ENCODE measurements around the gene CUL4B. TPM values are rescaled to one million over a fixed set of nuclear protein-coding genes. Genes with fewer than 3 reads are reported as not detected.

The CUL4B gene
- total RNA-seq, 1 experiment from 2014 or later: 99.8 TPM

DNA sequence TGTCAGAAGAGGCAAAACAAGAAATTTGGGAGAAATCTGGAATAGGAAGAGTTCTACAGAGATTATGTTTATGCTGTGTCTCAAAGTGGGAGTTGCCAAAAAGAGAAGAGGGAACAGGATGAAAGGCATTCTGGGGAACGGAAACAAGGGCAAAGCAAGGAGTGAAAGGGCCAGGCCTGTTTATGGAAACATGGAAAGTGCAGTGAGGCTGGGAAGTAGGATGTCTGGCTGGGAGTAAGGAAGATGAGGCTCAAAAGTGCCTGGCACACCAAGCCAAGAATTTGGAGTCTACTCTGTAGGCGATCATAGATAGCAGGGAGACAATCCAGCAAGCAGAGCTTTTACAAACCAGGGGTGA, 1.8 kb upstream of the CUL4B start:
- in situ Hi-C loops (cut with HindIII; ENCODE audit: low pct_unique_long_range_greater_than_20kb, low sequenced_read_pairs): no loop called here
- CTCF ChIA-PET: no interaction called here
- TF ChIP-seq SIN3A (IDR thresholded peaks at IDR 0.05; ENCODE audit: borderline replicate concordance, insufficient read depth, low read depth, low read length) (no peak), TCF7L2 (IDR thresholded peaks at IDR 0.05; ENCODE audit: low read depth, low read length) (no peak), POLR2AphosphoS5 (IDR thresholded peaks at IDR 0.05; ENCODE audit: low read depth, low read length) (no peak)
- TF ChIP-seq, protein P1, sequence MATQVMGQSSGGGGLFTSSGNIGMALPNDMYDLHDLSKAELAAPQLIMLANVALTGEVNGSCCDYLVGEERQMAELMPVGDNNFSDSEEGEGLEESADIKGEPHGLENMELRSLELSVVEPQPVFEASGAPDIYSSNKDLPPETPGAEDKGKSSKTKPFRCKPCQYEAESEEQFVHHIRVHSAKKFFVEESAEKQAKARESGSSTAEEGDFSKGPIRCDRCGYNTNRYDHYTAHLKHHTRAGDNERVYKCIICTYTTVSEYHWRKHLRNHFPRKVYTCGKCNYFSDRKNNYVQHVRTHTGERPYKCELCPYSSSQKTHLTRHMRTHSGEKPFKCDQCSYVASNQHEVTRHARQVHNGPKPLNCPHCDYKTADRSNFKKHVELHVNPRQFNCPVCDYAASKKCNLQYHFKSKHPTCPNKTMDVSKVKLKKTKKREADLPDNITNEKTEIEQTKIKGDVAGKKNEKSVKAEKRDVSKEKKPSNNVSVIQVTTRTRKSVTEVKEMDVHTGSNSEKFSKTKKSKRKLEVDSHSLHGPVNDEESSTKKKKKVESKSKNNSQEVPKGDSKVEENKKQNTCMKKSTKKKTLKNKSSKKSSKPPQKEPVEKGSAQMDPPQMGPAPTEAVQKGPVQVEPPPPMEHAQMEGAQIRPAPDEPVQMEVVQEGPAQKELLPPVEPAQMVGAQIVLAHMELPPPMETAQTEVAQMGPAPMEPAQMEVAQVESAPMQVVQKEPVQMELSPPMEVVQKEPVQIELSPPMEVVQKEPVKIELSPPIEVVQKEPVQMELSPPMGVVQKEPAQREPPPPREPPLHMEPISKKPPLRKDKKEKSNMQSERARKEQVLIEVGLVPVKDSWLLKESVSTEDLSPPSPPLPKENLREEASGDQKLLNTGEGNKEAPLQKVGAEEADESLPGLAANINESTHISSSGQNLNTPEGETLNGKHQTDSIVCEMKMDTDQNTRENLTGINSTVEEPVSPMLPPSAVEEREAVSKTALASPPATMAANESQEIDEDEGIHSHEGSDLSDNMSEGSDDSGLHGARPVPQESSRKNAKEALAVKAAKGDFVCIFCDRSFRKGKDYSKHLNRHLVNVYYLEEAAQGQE (IDR thresholded peaks at IDR 0.05; ENCODE audit: insufficient read depth in 1 of 2, low read depth in 2 of 2, low read length in 1 of 2): no peak
- TF ChIP-seq, protein P2, sequence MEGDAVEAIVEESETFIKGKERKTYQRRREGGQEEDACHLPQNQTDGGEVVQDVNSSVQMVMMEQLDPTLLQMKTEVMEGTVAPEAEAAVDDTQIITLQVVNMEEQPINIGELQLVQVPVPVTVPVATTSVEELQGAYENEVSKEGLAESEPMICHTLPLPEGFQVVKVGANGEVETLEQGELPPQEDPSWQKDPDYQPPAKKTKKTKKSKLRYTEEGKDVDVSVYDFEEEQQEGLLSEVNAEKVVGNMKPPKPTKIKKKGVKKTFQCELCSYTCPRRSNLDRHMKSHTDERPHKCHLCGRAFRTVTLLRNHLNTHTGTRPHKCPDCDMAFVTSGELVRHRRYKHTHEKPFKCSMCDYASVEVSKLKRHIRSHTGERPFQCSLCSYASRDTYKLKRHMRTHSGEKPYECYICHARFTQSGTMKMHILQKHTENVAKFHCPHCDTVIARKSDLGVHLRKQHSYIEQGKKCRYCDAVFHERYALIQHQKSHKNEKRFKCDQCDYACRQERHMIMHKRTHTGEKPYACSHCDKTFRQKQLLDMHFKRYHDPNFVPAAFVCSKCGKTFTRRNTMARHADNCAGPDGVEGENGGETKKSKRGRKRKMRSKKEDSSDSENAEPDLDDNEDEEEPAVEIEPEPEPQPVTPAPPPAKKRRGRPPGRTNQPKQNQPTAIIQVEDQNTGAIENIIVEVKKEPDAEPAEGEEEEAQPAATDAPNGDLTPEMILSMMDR (IDR thresholded peaks at IDR 0.05): no peak
- no TSS peak for BruUV-seq (replicated peaks)
- POLR2A ChIA-PET: interaction anchor here (0.5 to 2.2 kb wide), 2 partner anchors 15 to 41 kb away, joined by 12 to 36 read pairs; partner anchors contain the start of gene MCTS1
- no peaks in the 10 kb centered on the region for H3K9me3 ChIP-seq (ENCODE audit: control insufficient read depth, insufficient read depth, low read depth, low read length)
- ATAC-seq (no peak), DNase-seq (ENCODE audit: low read depth, low spot score) (no peak)
- intact Hi-C loops (cut with micrococcal nuclease; ENCODE audit: unreplicated experiment): no loop called here
- H3K36me3 ChIP-seq (ENCODE audit: control insufficient read depth, insufficient read depth, low read length): no peaks in the 10 kb centered on the region; the same call in 1 of the 2 replicates
- H3K4me1 ChIP-seq (ENCODE audit: control insufficient read depth, insufficient read depth, low read length): peaks cover 12% of the 10 kb centered on the region; the same call in 1 of the 2 replicates
- H3K27ac ChIP-seq (ENCODE audit: low read length): peak overlapping the region; percentile 94
- no peaks in the 10 kb centered on the region for H3K27me3 ChIP-seq (ENCODE audit: control insufficient read depth, insufficient read depth, low read length)
- H3K4me3 ChIP-seq (ENCODE audit: low read depth in 2 of 2, low read length in 2 of 2): peak overlapping the region in 1 of 2 experiments; percentile 93; a peak in 3 of 4 replicates

DNA sequence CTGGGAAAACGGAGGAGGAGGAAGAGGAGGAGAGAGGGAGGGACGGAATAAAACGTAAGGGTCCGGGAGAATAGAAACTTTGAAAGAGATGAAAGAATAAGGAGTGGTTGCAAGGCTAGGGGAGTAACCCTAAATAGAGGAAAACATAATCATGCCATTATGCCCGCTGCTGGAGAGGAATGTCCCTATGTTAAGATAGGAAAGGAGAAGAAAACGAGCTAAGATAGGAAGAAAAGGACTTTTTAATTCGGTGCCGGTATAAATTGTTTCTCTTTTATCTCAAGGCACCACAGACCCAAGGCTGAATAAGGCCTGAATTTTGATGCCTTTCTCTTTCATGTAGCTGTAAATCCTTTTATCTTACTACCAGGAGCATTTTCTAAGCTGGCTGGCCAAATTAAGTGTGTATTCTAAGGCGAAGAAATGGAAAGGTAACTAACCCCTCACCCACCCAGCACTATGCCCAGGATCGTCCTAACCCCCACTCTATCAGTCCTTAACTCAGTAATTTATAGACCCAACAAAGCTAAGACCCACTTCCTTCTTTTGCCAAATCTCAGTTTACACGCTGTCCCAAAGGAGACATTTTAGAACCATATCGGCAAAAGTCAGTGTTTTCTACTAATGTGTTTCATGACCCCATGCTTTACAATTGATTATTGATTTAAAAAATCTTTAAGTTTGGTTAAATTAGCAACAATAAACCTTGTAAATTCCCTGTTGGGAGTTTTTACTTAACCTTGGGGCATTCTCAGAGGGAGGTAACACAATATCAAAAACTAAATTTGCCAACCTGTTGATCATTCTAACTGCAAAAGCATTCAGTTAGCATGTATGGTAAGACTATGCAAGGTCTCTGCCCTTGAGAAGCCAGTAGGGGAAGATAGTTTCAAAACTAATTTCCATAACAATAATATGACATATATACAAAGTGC, 1.1 kb upstream of the CUL4B start:
- Histone ChIP-seq H3K4me1 (ENCODE audit: control insufficient read depth, insufficient read depth, low read length) (peaks cover 12% of the 10 kb centered on the region; the same call in 1 of the 2 replicates), H3K36me3 (ENCODE audit: control insufficient read depth, insufficient read depth, low read length) (peaks cover 2% of the 10 kb centered on the region; the same call in 1 of the 2 replicates), H3K9me3 (ENCODE audit: control insufficient read depth, insufficient read depth, low read depth, low read length) (no peaks in the 10 kb centered on the region), H3K27me3 (ENCODE audit: control insufficient read depth, insufficient read depth, low read length) (no peaks in the 10 kb centered on the region), H3K27ac (ENCODE audit: low read length) (peak overlapping the region; percentile 94), H3K4me3 (ENCODE audit: low read depth in 2 of 2, low read length in 2 of 2) (peak overlapping the region; percentile 93 to 99)
- in situ Hi-C loops (cut with HindIII; ENCODE audit: low pct_unique_long_range_greater_than_20kb, low sequenced_read_pairs): no loop called here
- TSS peak; percentile 97 for BruUV-seq (replicated peaks)
- ChIA-PET POLR2A (interaction anchor here (0.5 to 2.2 kb wide), 6 partner anchors 10 to 794 kb away, joined by 3 to 36 read pairs (median 8); partner anchors contain the start of gene MCTS1), CTCF (no interaction called here)
- intact Hi-C loops (cut with micrococcal nuclease; ENCODE audit: unreplicated experiment): no loop called here
- TF ChIP-seq SIN3A (IDR thresholded peaks at IDR 0.05; ENCODE audit: borderline replicate concordance, insufficient read depth, low read depth, low read length): no peak
- no peak for TF ChIP-seq TCF7L2 (IDR thresholded peaks at IDR 0.05; ENCODE audit: low read depth, low read length)
- TF ChIP-seq, protein P2 (IDR thresholded peaks at IDR 0.05): no peak
- TF ChIP-seq, protein P1 (IDR thresholded peaks at IDR 0.05; ENCODE audit: insufficient read depth in 1 of 2, low read depth in 2 of 2, low read length in 1 of 2): no peak
- no peak for TF ChIP-seq POLR2AphosphoS5 (IDR thresholded peaks at IDR 0.05; ENCODE audit: low read depth, low read length)
- ATAC-seq: no peak
- DNase-seq (ENCODE audit: low read depth, low spot score): no peak
